ENCODE results near the gene MMP14. TPM values are rescaled to one million over a fixed set of nuclear protein-coding genes. Genes with fewer than 3 reads are reported as not detected.

MMP14 gene
- total and polyA plus RNA-seq, 2 of the 8 experiments (the other 6 are each of a cell fraction or from before 2014, with no cell fraction given): 58.2 to 86.8 TPM

- no peak for DNase-seq (ENCODE audit: low read depth in 1 of 2, low spot score in 2 of 2)
- no peak overlapping the region for H2AK5ac ChIP-seq (ENCODE audit: low read depth, low read length)
- H4K5ac ChIP-seq (ENCODE audit: insufficient read length, low read depth, low read length): no peak overlapping the region
- H3K36me3 ChIP-seq (ENCODE audit: control insufficient read depth in 2 of 4, insufficient read depth in 4 of 4, low read length in 3 of 4): no peaks in the 10 kb centered on the region; a peak in 2 of 8 replicates
- H3K9ac ChIP-seq (replicated peaks in 1 of 4; ENCODE audit: extremely low read depth in 1 of 4, low read depth in 3 of 4, low read length in 3 of 4): no peak overlapping the region
- H4K8ac ChIP-seq (ENCODE audit: extremely low read depth, insufficient read depth, low read length): 0 out of 2 replicates have a peak overlapping the region, but pooled peaks have one; percentile 1
- no peak overlapping the region for H2BK5ac ChIP-seq (ENCODE audit: low read depth, low read length)
- no peaks in the 10 kb centered on the region for H4K20me1 ChIP-seq (replicated peaks in 1 of 2; ENCODE audit: control insufficient read depth in 1 of 2, insufficient read depth in 2 of 2, low read length in 2 of 2)
- no peaks in the 10 kb centered on the region for H3K9me3 ChIP-seq (ENCODE audit: insufficient read depth in 2 of 2, low read depth in 1 of 2, low read length in 1 of 2)
- H2BK15ac ChIP-seq (ENCODE audit: low read length): no peak overlapping the region
- no peak overlapping the region for H4K91ac ChIP-seq (replicated peaks; ENCODE audit: insufficient read length, low read length)
- H3K4me1 ChIP-seq (replicated peaks in 1 of 4; ENCODE audit: control insufficient read depth in 3 of 4, insufficient read depth in 4 of 4, low read length in 3 of 4): peaks cover 0 to 5% (median 1%) of the 10 kb centered on the region in 4 experiments; a peak in 4 of 7 replicates
- H2BK120ac ChIP-seq (replicated peaks; ENCODE audit: low read depth, low read length): no peak overlapping the region
- no peak overlapping the region for H3K4me3 ChIP-seq (ENCODE audit: extremely low read depth in 1 of 4, insufficient read depth in 2 of 4, low read depth in 3 of 4, low read length in 4 of 4)
- H2BK12ac ChIP-seq (ENCODE audit: low read depth, low read length): no peak overlapping the region
- no peak for FAIRE-seq
- H3K14ac ChIP-seq (ENCODE audit: insufficient read length): no peak overlapping the region
- no peak overlapping the region for H3K18ac ChIP-seq (ENCODE audit: extremely low read depth, low read length)
- H3K4me2 ChIP-seq (ENCODE audit: insufficient read depth in 1 of 2, low read depth in 2 of 2, low read length in 2 of 2): no peak overlapping the region
- ChIA-PET POLR2A (ENCODE audit: partially characterized antibody) (interaction anchor here (6.6 kb wide), 1 partner anchor 7 kb away, joined by 54 read pairs; the partner anchor contains the start of gene REM2), CTCF (ENCODE audit: partially characterized antibody) (interaction anchor here (9.3 to 56.0 kb wide), 2 partner anchors 19 to 58 kb away, joined by 135 to 1562 read pairs; partner anchors contain the start of genes MMP14, MRPL52 and SLC7A7)
- no peak overlapping the region for H3K4ac ChIP-seq (replicated peaks; ENCODE audit: insufficient read length, low read depth, low read length)
- no peak overlapping the region for H2BK20ac ChIP-seq (ENCODE audit: low read length)
- no peaks in the 10 kb centered on the region for H3K23me2 ChIP-seq (ENCODE audit: low read depth, low read length)
- no peak overlapping the region for H3K27ac ChIP-seq (ENCODE audit: low read depth, low read length)
- WGBS, 2 experiments (ENCODE audit: extremely low coverage in 1 of 2, insufficient coverage in 1 of 2, insufficient read length in 1 of 2, insufficient replicate concordance in 2 of 2, low coverage in 1 of 2, low lambda C conversion rate in 2 of 2, missing lambda C conversion rate in 1 of 2): 95% methylated on average over 22 of the region's 22 CpGs; no CpG with 5 or more reads in 1 of the 2 experiments
- no peak overlapping the region for H2AFZ ChIP-seq (ENCODE audit: low read length)
- H3K56ac ChIP-seq (replicated peaks; ENCODE audit: insufficient read length, low read depth, low read length): no peak overlapping the region
- no peak overlapping the region for H3K23ac ChIP-seq (ENCODE audit: insufficient read length)
- no peaks in the 10 kb centered on the region for H3K27me3 ChIP-seq (replicated peaks in 1 of 4; ENCODE audit: control insufficient read depth in 3 of 4, extremely low read depth in 1 of 4, insufficient read depth in 3 of 4, low read length in 3 of 4)
- no peaks in the 10 kb centered on the region for H3K79me2 ChIP-seq (ENCODE audit: control insufficient read depth in 1 of 2, insufficient read depth in 2 of 2, low read length in 2 of 2)
- no peaks in the 10 kb centered on the region for H3K79me1 ChIP-seq (ENCODE audit: low read depth, low read length)
- no peak for TF ChIP-seq CHD1 (IDR thresholded peaks at IDR 0.05; ENCODE audit: low read depth, low read length)
- TF ChIP-seq MAFK (IDR thresholded peaks at IDR 0.05; ENCODE audit: low read depth, low read length): no peak
- no peak for TF ChIP-seq POU5F1 (IDR thresholded peaks at IDR 0.05; ENCODE audit: low read depth, low read length)
These were observed 40.7 kb downstream of the MMP14 start for GRCh38 chr14:22877000-22877501.

Measured in H1 (cell line).